HEK293 (cell line): ENCODE data around the gene MEG3.

Experiments used
- CTCF ChIA-PET: fragments of 350-600 bp; formaldehyde crosslinking; extraction: SDS; loops from one replicate; lab custom pipeline; 2021; ENCODE audit warnings: antibody characterized with exemption; lab: Yijun Ruan, JAX
- POLR2A ChIA-PET: fragments of 300-600 bp; formaldehyde crosslinking; extraction: SDS; loops from one replicate; lab custom pipeline; 2020; ENCODE audit warnings: antibody characterized with exemption, inconsistent platforms; lab: Yijun Ruan, JAX
- H3K27ac ChIP-seq: fragments of 200-500 bp; sonication (Bioruptor generic); 2 replicates; pipeline ENCODE4 v1.5.1; 2014; ENCODE audit warnings: low read depth, low read length, control low read depth, inconsistent platforms; ENCODE audit errors: extremely low read depth
- H3K36me3 ChIP-seq, 2 experiments: fragments of 200-500 bp in 1 of 2; sonication (Bioruptor generic) in 1 of 2; 1 replicate in 1 of 2; 2 replicates in 1 of 2; pipeline ENCODE4 v1.5.1; 2014 to 2017; ENCODE audit warnings: inconsistent platforms in 2 of 2, low read length in 2 of 2; ENCODE audit not compliant: control insufficient read depth in 2 of 2, insufficient read depth in 1 of 2
- H3K4me1 ChIP-seq: fragments of 200-500 bp; sonication (Bioruptor generic); 2 replicates; pipeline ENCODE4 v1.5.1; 2014; ENCODE audit warnings: mild to moderate bottlenecking, low read length, inconsistent platforms; ENCODE audit not compliant: control insufficient read depth, insufficient read depth
- H3K4me3 ChIP-seq: 2 replicates; pipeline ENCODE4 v1.5.1; 2011; ENCODE audit warnings: low read depth, mild to moderate bottlenecking, control low read depth, low read length, moderate library complexity
- H3K9me3 ChIP-seq: fragments of 200-500 bp; sonication (Bioruptor generic); 2 replicates; pipeline ENCODE4 v1.5.1; 2014; ENCODE audit warnings: low read depth, low read length, inconsistent platforms; ENCODE audit not compliant: control insufficient read depth, insufficient read depth
- EGR2 ChIP-seq: fragments of 450-650 bp; formaldehyde crosslinking; IDR thresholded peaks from 2 replicates; pipeline ENCODE4 v1.5.1; 2016; ENCODE audit warnings: low read depth, missing biosample characterization, missing genetic modification characterization
- IKZF3 ChIP-seq: fragments of 450-650 bp; IDR thresholded peaks from 2 replicates; pipeline ENCODE4 v1.5.0; 2018; ENCODE audit warnings: missing biosample characterization, mild to moderate bottlenecking, missing genetic modification characterization, moderate library complexity
- KLF1 ChIP-seq: fragments of 450-650 bp; formaldehyde crosslinking; IDR thresholded peaks from 2 replicates; pipeline ENCODE4 v1.5.1; 2016; ENCODE audit warnings: missing biosample characterization, missing genetic modification characterization
- KLF8 ChIP-seq: fragments of 450-650 bp; formaldehyde crosslinking; IDR thresholded peaks from 2 replicates; pipeline ENCODE4 v1.5.1; 2016; ENCODE audit warnings: missing biosample characterization, missing genetic modification characterization
- MYNN ChIP-seq: fragments of 450-650 bp; formaldehyde crosslinking; IDR thresholded peaks from 2 replicates; pipeline ENCODE4 v1.5.1; 2016; ENCODE audit warnings: missing biosample characterization, missing genetic modification characterization, borderline replicate concordance
- ZFHX2 ChIP-seq: fragments of 450-650 bp; formaldehyde crosslinking; conservative IDR thresholded peaks from 2 replicates; pipeline ENCODE4 v1.5.1; 2016; ENCODE audit warnings: missing biosample characterization, missing genetic modification characterization
- ZFP69B ChIP-seq: fragments of 450-650 bp; formaldehyde crosslinking; IDR thresholded peaks from 2 replicates; pipeline ENCODE4 v1.5.1; 2016; ENCODE audit warnings: missing biosample characterization, missing genetic modification characterization
- ZNF16 ChIP-seq: fragments of 450-650 bp; formaldehyde crosslinking; IDR thresholded peaks from 2 replicates; pipeline ENCODE4 v1.5.1; 2016; ENCODE audit warnings: low read depth, missing biosample characterization, missing genetic modification characterization
- ZNF184 ChIP-seq: fragments of 450-650 bp; IDR thresholded peaks from 2 replicates; pipeline ENCODE4 v1.5.1; 2018; ENCODE audit warnings: missing biosample characterization, mild to moderate bottlenecking, missing genetic modification characterization
- ZNF274 ChIP-seq, 2 experiments: fragments of 200-500 bp in 1 of 2; fragments of 450-650 bp in 1 of 2; sonication (Bioruptor generic) in 1 of 2; formaldehyde crosslinking in 1 of 2; IDR thresholded peaks; 2 replicates each; pipeline versions ENCODE4 v1.5.1 to v1.6.1; 2014 to 2016; ENCODE audit warnings: borderline replicate concordance in 1 of 2, inconsistent platforms in 1 of 2, low read length in 1 of 2, missing biosample characterization in 1 of 2, missing genetic modification characterization in 1 of 2
- ZNF366 ChIP-seq: fragments of 450-650 bp; formaldehyde crosslinking; conservative IDR thresholded peaks from 2 replicates; pipeline ENCODE4 v1.5.1; 2016; ENCODE audit warnings: missing biosample characterization, missing genetic modification characterization
- ZNF600 ChIP-seq: fragments of 450-650 bp; formaldehyde crosslinking; IDR thresholded peaks from 2 replicates; pipeline ENCODE4 v1.5.1; 2016; ENCODE audit warnings: missing biosample characterization, missing genetic modification characterization
- ZNF654 ChIP-seq: fragments of 450-650 bp; formaldehyde crosslinking; IDR thresholded peaks from 2 replicates; pipeline ENCODE4 v1.5.1; 2016; ENCODE audit warnings: low read depth, missing biosample characterization, missing genetic modification characterization
- TF ChIP-seq, protein P1 (sequence below): fragments of 450-650 bp; IDR thresholded peaks from 2 replicates; pipeline ENCODE4 v1.5.1; 2018; ENCODE audit warnings: missing biosample characterization, missing genetic modification characterization
- TF ChIP-seq, protein P2 (sequence below): fragments of 450-650 bp; formaldehyde crosslinking; IDR thresholded peaks from 2 replicates; pipeline ENCODE4 v1.5.1; 2016; ENCODE audit warnings: missing biosample characterization, missing genetic modification characterization

The MEG3 gene

DNA sequence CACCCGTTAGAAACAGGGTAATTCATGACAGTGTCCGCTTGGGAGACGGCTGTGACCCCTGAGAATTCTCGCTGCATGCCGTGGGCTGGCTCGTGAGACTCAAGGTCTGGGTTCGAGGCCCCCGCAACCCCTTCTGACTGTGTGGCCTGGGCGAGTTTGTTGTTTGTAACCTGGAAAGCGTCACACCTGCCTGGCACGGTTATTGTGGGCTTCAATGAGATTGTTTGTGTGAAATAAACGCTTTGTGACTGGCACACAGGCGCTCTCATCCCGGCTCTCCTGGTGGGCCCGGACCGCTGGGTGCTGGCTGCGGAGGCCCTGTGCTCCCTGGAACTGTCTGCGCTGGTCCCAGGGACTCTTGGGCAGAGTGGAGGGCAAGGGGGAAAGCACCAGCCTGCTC is 33.9 kb downstream of the MEG3 start:
- Histone ChIP-seq H3K36me3 (no peaks in the 10 kb centered on the region), H3K4me1 (no peaks in the 10 kb centered on the region), H3K9me3 (no peaks in the 10 kb centered on the region), H3K27ac (no peak overlapping the region), H3K4me3 (no peak overlapping the region)
- ChIA-PET POLR2A (no interaction called here), CTCF (no interaction called here)
- no peak for TF ChIP-seq KLF8 (tag by site-specific recombination)
- TF ChIP-seq ZNF654 (tag by site-specific recombination) = no peak
- no peak for TF ChIP-seq ZNF600 (tag by site-specific recombination)
- no peak for TF ChIP-seq ZNF274 (IDR thresholded peaks at IDR 0.05; ENCODE audit: low read length)
- TF ChIP-seq ZNF274 (tag by site-specific recombination; IDR thresholded peaks at IDR 0.05; ENCODE audit: borderline replicate concordance) = no peak
- TF ChIP-seq IKZF3 (tag by site-specific recombination) = no peak

DNA sequence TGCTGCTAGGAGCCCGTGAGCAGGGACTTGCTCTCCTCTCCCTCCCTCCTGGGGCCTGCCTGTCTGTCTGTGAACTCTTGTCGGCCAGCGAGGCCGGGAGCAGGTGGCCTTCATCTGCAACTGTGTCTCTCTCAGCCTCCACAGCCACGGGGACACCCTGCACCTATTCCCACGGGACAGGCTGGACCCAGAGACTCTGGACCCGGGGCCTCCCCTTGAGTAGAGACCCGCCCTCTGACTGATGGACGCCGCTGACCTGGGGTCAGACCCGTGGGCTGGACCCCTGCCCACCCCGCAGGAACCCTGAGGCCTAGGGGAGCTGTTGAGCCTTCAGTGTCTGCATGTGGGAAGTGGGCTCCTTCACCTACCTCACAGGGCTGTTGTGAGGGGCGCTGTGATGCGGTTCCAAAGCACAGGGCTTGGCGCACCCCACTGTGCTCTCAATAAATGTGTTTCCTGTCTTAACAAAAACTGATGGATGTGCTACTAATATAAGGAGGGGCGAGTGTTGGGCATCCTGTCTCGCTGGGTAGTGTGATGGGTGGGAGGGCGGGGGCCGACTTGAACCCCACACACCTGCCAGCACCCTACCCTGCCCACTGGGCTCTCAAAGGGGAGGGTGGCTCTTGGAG is 34.8 kb downstream of the MEG3 start:
- CTCF ChIA-PET = interaction anchor here (1.1 kb wide), 1 partner anchor 10 kb away, joined by 3 read pairs; no protein-coding TSS in a partner anchor
- no peaks in the 10 kb centered on the region for H3K4me1 ChIP-seq
- TF ChIP-seq KLF1 (tag by site-specific recombination) = no peak
- no peaks in the 10 kb centered on the region for H3K9me3 ChIP-seq
- H3K27ac ChIP-seq = no peak overlapping the region
- no peak overlapping the region for H3K4me3 ChIP-seq
- POLR2A ChIA-PET = no interaction called here
- no peaks in the 10 kb centered on the region for H3K36me3 ChIP-seq

DNA sequence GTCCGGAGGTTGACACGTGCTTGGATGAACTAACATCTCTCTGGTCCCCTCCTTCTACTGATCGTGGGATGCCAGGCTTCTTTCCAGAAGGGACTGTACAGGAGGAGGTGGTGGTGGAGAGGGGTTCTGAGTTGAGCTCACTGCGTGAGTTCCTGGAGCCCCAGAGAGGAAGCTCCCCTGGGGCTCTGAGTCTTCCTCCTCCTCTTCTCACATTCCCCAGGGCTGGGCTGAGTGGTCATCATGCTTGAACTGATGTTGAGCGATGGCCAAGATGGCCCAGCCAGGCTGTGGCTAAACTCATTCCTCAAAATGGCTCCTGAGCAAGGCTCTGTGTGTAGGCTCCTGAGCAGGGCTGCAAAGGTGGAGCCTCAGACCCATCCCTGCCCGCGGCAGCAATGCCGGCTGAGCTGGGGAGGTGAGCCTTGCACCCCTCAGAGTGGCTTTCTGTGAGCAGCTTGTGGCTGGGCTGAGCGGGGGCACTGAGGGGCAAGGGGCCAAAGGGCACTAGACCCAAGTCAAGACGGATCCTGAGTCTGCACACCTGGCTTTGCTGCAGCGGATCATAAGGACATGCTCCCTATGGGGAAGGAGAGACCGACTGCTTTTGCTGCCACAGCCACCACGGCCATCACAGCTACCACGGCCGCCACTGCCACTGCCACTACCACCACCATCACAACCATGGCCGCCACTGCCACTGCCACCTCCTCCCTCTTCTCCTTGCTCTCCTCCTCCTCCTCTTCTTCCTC is 35.4 kb downstream of the MEG3 start:
- no peak overlapping the region for H3K27ac ChIP-seq
- H3K4me3 ChIP-seq = no peak overlapping the region
- ChIA-PET CTCF (interaction anchor here (1.1 kb wide), 1 partner anchor 11 kb away, joined by 3 read pairs; no protein-coding TSS in a partner anchor), POLR2A (no interaction called here)
- H3K4me1 ChIP-seq = no peaks in the 10 kb centered on the region
- H3K9me3 ChIP-seq = no peaks in the 10 kb centered on the region
- TF ChIP-seq ZNF184 (no peak), ZNF16 (tag by site-specific recombination) (no peak), MYNN (tag by site-specific recombination) (no peak)
- TF ChIP-seq, protein P1, sequence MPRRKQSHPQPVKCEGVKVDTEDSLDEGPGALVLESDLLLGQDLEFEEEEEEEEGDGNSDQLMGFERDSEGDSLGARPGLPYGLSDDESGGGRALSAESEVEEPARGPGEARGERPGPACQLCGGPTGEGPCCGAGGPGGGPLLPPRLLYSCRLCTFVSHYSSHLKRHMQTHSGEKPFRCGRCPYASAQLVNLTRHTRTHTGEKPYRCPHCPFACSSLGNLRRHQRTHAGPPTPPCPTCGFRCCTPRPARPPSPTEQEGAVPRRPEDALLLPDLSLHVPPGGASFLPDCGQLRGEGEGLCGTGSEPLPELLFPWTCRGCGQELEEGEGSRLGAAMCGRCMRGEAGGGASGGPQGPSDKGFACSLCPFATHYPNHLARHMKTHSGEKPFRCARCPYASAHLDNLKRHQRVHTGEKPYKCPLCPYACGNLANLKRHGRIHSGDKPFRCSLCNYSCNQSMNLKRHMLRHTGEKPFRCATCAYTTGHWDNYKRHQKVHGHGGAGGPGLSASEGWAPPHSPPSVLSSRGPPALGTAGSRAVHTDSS = no peak
- TF ChIP-seq, all 188 proteins: peak for 0
- H3K36me3 ChIP-seq = no peaks in the 10 kb centered on the region

DNA sequence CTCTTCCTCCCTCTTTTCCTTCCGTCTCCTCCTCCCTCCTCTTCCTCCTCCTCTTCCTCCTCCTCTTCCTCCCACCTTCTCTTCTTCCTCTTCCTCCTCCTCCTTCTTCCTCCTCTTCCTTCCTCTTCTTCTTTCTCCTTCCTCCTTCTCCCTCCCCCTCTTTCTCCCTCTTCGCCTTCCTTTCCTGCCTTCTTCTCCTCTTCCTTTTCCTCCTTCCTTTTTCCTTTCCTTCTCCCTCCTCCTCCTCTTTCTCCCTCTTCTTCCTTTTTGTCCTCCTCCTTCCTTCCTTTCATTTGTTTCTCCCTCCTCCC is 36.0 kb downstream of the MEG3 start:
- no peak overlapping the region for H3K4me3 ChIP-seq
- H3K36me3 ChIP-seq = no peaks in the 10 kb centered on the region
- no peaks in the 10 kb centered on the region for H3K4me1 ChIP-seq
- no peaks in the 10 kb centered on the region for H3K9me3 ChIP-seq
- POLR2A ChIA-PET = no interaction called here
- TF ChIP-seq ZNF366 (tag by site-specific recombination) = peak; percentile 77
- peak; percentile 78 for TF ChIP-seq ZFHX2
- TF ChIP-seq, protein P1 = peak; percentile 96
- no peak for TF ChIP-seq ZFP69B
- TF ChIP-seq EGR2 (tag by site-specific recombination) = peak; percentile 94
- TF ChIP-seq, protein P2, sequence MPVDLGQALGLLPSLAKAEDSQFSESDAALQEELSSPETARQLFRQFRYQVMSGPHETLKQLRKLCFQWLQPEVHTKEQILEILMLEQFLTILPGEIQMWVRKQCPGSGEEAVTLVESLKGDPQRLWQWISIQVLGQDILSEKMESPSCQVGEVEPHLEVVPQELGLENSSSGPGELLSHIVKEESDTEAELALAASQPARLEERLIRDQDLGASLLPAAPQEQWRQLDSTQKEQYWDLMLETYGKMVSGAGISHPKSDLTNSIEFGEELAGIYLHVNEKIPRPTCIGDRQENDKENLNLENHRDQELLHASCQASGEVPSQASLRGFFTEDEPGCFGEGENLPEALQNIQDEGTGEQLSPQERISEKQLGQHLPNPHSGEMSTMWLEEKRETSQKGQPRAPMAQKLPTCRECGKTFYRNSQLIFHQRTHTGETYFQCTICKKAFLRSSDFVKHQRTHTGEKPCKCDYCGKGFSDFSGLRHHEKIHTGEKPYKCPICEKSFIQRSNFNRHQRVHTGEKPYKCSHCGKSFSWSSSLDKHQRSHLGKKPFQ (tag by site-specific recombination) = no peak
- TF ChIP-seq, all 188 proteins: peak for 4
- CTCF ChIA-PET = no interaction called here
- H3K27ac ChIP-seq = no peak overlapping the region
